Panc1 (cell line): Measurements from ENCODE around the gene CLK3. TPM values are rescaled to one million over a fixed set of nuclear protein-coding genes. Genes with fewer than 3 reads are reported as not detected.

Experiments
- ATAC-seq: fragments of 200-7000 bp; cut with Tn5 transposase; 2 replicates; pipeline ENCODE4 v1.9.1; 2020; ENCODE audit warnings: mild to moderate bottlenecking, moderate library complexity
- BruUV-seq: library from RNA; stranded (reverse); fragments of 400-500 nt; replicated peaks from 2 replicates; lab custom pipeline; 2021; lab: Mats Ljungman, UMichigan
- CTCF ChIA-PET: fragments of 300-600 bp; sonication (Branson Sonifier 250); formaldehyde crosslinking; loops from one replicate; lab custom pipeline; 2022; ENCODE audit warnings: antibody characterized with exemption; lab: Charles Lee
- POLR2A ChIA-PET: fragments of 300-600 bp; sonication (Branson Sonifier 250); formaldehyde crosslinking; loops from one replicate; lab custom pipeline; 2022; ENCODE audit warnings: antibody characterized with exemption; lab: Charles Lee
- DNase-seq: peaks from one replicate; pipeline ENCODE4 v3.0.0-alpha.2; 2010; ENCODE audit warnings: low read depth, low spot score
- H3K27ac ChIP-seq: 2 replicates; pipeline ENCODE4 v1.5.1; 2011; ENCODE audit warnings: mild to moderate bottlenecking, low read length, inconsistent platforms
- H3K27me3 ChIP-seq: fragments of 200-500 bp; sonication (Bioruptor generic); 2 replicates; pipeline ENCODE4 v1.6.0; 2014; ENCODE audit warnings: low read length, inconsistent platforms; ENCODE audit not compliant: control insufficient read depth, insufficient read depth
- H3K36me3 ChIP-seq: fragments of 200-500 bp; sonication (Bioruptor generic); 2 replicates; pipeline ENCODE4 v1.5.1; 2014; ENCODE audit warnings: inconsistent platforms, mild to moderate bottlenecking, low read length, moderate library complexity; ENCODE audit not compliant: control insufficient read depth, insufficient read depth
- H3K4me1 ChIP-seq: 2 replicates; pipeline ENCODE4 v1.5.1; 2011; ENCODE audit warnings: inconsistent platforms, mild to moderate bottlenecking, low read length, moderate library complexity; ENCODE audit not compliant: control insufficient read depth, insufficient read depth
- H3K4me3 ChIP-seq, 2 experiments: 2 replicates each; pipeline ENCODE4 v1.5.1; 2011 to 2012; ENCODE audit warnings: low read depth in 2 of 2, low read length in 2 of 2, mild to moderate bottlenecking in 2 of 2, inconsistent platforms in 1 of 2, moderate library complexity in 1 of 2
- H3K9me3 ChIP-seq: fragments of 200-500 bp; sonication (Bioruptor generic); 2 replicates; pipeline ENCODE4 v1.5.1; 2014; ENCODE audit warnings: low read depth, mild to moderate bottlenecking, inconsistent platforms, low read length, moderate library complexity; ENCODE audit not compliant: control insufficient read depth, insufficient read depth
- POLR2AphosphoS5 ChIP-seq: IDR thresholded peaks from 2 replicates; pipeline ENCODE4 v1.6.1; 2012; ENCODE audit warnings: mild to moderate bottlenecking, low read depth, low read length, moderate library complexity
- SIN3A ChIP-seq: IDR thresholded peaks from 2 replicates; pipeline ENCODE4 v1.6.1; 2012; ENCODE audit warnings: low read depth, mild to moderate bottlenecking, low read length, moderate library complexity, borderline replicate concordance; ENCODE audit not compliant: insufficient read depth
- TCF7L2 ChIP-seq: IDR thresholded peaks from 2 replicates; pipeline ENCODE4 v1.6.1; 2011; ENCODE audit warnings: mild to moderate bottlenecking, low read depth, low read length, inconsistent platforms
- in situ Hi-C: cut with HindIII; loops from 2 replicates; pipeline ENCODE4 v1.10.0; 2016; ENCODE audit warnings: low sequenced_read_pairs, low pct_unique_long_range_greater_than_20kb
- intact Hi-C: fragments of 100-400 bp; cut with micrococcal nuclease; formaldehyde crosslinking; loops from one replicate; pipeline ENCODE4 v1.10.0; 2022; ENCODE audit not compliant: unreplicated experiment
- total RNA-seq: library from RNA; stranded (reverse); gene quantifications from one replicate; pipeline ENCODE4 v1.2.1, GENCODE V29; 2021; ENCODE audit not compliant: unreplicated experiment
- TF ChIP-seq, protein P1 (sequence below), 2 experiments: IDR thresholded peaks; 2 replicates each; pipeline ENCODE4 v1.6.1; 2011 to 2012; ENCODE audit warnings: low read depth in 2 of 2, control low read depth in 1 of 2, low read length in 1 of 2, mild to moderate bottlenecking in 1 of 2, moderate library complexity in 1 of 2; ENCODE audit not compliant: insufficient read depth in 1 of 2
- TF ChIP-seq, protein P2 (sequence below): fragments of 450-650 bp; IDR thresholded peaks from 2 replicates; pipeline ENCODE4 v1.5.1; 2017; ENCODE audit warnings: mild to moderate bottlenecking

CLK3 gene
- total RNA-seq, 1 experiment from 2014 or later, result 69.8 TPM

DNA sequence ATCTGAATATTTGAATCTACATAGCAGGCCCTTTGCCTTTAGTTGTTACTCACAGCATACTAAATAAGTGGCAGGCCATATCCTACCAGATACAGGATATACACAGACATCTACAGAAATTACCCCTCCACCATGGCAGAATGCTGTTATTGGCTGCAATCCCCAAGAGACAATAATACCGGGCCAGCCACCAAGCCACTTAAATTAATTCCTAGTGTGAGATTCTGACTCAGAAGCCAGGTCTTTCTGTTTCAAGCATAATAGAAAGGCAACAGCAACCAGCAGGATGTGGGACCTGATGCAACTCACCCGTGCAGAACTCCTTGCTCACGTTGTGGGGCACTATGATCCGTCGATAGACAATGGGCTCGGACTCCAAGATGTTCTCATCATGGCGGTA, 39.8 kb downstream of the CLK3 start:
- H3K27me3 ChIP-seq, result no peaks in the 10 kb centered on the region
- BruUV-seq, result no TSS peak
- H3K9me3 ChIP-seq, result no peaks in the 10 kb centered on the region
- in situ Hi-C loops, result no loop called here
- ChIA-PET POLR2A (no interaction called here), CTCF (no interaction called here)
- H3K4me3 ChIP-seq, result no peak overlapping the region
- no peak overlapping the region for H3K27ac ChIP-seq
- intact Hi-C loops, result no loop called here
- ATAC-seq (no peak), DNase-seq (no peak)
- H3K36me3 ChIP-seq, result no peaks in the 10 kb centered on the region
- H3K4me1 ChIP-seq, result no peaks in the 10 kb centered on the region
- no peak for TF ChIP-seq TCF7L2
- TF ChIP-seq SIN3A, result no peak
- TF ChIP-seq, protein P1, sequence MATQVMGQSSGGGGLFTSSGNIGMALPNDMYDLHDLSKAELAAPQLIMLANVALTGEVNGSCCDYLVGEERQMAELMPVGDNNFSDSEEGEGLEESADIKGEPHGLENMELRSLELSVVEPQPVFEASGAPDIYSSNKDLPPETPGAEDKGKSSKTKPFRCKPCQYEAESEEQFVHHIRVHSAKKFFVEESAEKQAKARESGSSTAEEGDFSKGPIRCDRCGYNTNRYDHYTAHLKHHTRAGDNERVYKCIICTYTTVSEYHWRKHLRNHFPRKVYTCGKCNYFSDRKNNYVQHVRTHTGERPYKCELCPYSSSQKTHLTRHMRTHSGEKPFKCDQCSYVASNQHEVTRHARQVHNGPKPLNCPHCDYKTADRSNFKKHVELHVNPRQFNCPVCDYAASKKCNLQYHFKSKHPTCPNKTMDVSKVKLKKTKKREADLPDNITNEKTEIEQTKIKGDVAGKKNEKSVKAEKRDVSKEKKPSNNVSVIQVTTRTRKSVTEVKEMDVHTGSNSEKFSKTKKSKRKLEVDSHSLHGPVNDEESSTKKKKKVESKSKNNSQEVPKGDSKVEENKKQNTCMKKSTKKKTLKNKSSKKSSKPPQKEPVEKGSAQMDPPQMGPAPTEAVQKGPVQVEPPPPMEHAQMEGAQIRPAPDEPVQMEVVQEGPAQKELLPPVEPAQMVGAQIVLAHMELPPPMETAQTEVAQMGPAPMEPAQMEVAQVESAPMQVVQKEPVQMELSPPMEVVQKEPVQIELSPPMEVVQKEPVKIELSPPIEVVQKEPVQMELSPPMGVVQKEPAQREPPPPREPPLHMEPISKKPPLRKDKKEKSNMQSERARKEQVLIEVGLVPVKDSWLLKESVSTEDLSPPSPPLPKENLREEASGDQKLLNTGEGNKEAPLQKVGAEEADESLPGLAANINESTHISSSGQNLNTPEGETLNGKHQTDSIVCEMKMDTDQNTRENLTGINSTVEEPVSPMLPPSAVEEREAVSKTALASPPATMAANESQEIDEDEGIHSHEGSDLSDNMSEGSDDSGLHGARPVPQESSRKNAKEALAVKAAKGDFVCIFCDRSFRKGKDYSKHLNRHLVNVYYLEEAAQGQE (IDR thresholded peaks at IDR 0.05; ENCODE audit: insufficient read depth in 1 of 2, low read depth in 2 of 2, low read length in 1 of 2), result no peak
- no peak for TF ChIP-seq POLR2AphosphoS5
- TF ChIP-seq, protein P2, sequence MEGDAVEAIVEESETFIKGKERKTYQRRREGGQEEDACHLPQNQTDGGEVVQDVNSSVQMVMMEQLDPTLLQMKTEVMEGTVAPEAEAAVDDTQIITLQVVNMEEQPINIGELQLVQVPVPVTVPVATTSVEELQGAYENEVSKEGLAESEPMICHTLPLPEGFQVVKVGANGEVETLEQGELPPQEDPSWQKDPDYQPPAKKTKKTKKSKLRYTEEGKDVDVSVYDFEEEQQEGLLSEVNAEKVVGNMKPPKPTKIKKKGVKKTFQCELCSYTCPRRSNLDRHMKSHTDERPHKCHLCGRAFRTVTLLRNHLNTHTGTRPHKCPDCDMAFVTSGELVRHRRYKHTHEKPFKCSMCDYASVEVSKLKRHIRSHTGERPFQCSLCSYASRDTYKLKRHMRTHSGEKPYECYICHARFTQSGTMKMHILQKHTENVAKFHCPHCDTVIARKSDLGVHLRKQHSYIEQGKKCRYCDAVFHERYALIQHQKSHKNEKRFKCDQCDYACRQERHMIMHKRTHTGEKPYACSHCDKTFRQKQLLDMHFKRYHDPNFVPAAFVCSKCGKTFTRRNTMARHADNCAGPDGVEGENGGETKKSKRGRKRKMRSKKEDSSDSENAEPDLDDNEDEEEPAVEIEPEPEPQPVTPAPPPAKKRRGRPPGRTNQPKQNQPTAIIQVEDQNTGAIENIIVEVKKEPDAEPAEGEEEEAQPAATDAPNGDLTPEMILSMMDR, result no peak

DNA sequence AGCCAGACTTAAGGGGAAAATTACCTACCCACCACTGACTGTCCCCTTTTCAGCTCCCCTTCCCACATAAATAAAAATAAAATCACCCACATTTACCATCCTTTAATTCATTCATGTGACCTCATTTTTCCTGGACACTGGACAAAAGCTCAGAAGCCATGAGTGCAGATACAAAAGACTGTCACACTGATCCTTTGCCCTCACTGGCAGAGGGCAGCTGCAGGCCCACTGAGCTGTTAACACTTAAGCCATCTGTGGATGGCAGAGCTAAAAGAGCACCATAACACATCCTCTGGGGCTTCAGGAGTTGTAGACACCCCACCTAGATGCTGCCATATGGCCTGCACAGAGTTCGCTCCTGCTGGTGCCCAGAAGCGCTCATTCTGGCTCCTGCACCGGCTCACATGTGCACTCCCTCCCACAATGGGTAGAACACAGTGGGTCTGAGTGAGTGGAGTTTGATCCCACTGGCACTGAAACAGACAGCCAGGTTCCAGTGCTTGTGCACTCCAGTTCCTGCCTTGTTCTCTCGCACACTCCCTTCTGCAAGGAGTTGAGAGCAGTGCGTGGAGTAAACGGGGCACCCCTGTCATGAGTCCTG, 41.4 kb downstream of the CLK3 start:
- no TSS peak for BruUV-seq
- POLR2A ChIA-PET, result no interaction called here
- Histone ChIP-seq H3K27me3 (no peaks in the 10 kb centered on the region), H3K27ac (no peak overlapping the region), H3K4me1 (no peaks in the 10 kb centered on the region), H3K4me3 (no peak overlapping the region), H3K9me3 (no peaks in the 10 kb centered on the region), H3K36me3 (no peaks in the 10 kb centered on the region)
- CTCF ChIA-PET, result no interaction called here
- in situ Hi-C loops (no loop called here), intact Hi-C loops (no loop called here)
- DNase-seq (no peak), ATAC-seq (no peak)
- TF ChIP-seq, protein P1 (IDR thresholded peaks at IDR 0.05; ENCODE audit: insufficient read depth in 1 of 2, low read depth in 2 of 2, low read length in 1 of 2), result no peak
- TF ChIP-seq POLR2AphosphoS5, result no peak
- TF ChIP-seq SIN3A, result no peak
- TF ChIP-seq, protein P2, result no peak
- TF ChIP-seq TCF7L2, result no peak
